Frontal cortex (tissue), 4 donors: ENCODE data around the gene POU5F1. TPM values are rescaled to one million over a fixed set of nuclear protein-coding genes. Genes with fewer than 3 reads are reported as not detected.
"Not testable (repeated sequence)": the region's sequence is repeated elsewhere in the genome, so short reads cannot be mapped to it uniquely, and the experiment has no call there.

Source experiments
- DNase-seq, 2 donors: peaks; one replicate each; pipeline ENCODE4 v3.0.0; 2012; ENCODE audit warnings: low spot score in 2 of 2
- FAIRE-seq: peaks from 2 replicates; lab custom pipeline; 2012; peaks lifted over from hg19 to GRCh38; lab: Jason Lieb, UNC
- total RNA-seq: library from RNA; depleted of rRNA; stranded (reverse); fragments of >200 nt; gene quantifications from one replicate; pipeline ENCODE4 v1.2.3, GENCODE V29; 2014
- donor health status: control.
- donor health status: control.
- donor health status: control.

The POU5F1 gene
- total RNA-seq = not detected

DNA sequence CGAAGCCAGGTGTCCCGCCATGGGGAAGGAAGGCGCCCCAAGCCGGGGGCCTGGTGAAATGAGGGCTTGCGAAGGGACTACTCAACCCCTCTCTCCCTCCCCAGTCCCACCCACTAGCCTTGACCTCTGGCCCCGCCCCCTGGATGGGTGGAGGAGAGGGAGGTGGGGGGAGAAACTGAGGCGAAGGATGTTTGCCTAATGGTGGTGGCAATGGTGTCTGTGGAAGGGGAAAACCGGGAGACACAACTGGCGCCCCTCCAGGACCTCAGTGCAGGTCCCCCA, at the start of gene POU5F1:
Gene POU5F1, minus strand, starts transcription at position 83 of the 282 bp plus-strand sequence. Its CDS starts 62 bp downstream, at position 21.
- DNase-seq = no peak

GRCh38 chr6:31216208-31216898, 45.9 kb upstream of the POU5F1 start:
- DNase-seq (no peak), FAIRE-seq (no peak)

More for the DNA sequence above, at the start of gene POU5F1:
- FAIRE-seq = no peak

GRCh38 chr6:31215216-31215615, 44.7 kb upstream of the POU5F1 start:
- not testable (repeated sequence) for DNase-seq, FAIRE-seq

GRCh38 chr6:31214516-31214915, 44.0 kb upstream of the POU5F1 start:
- FAIRE-seq = no peak
- DNase-seq = no peak

DNA sequence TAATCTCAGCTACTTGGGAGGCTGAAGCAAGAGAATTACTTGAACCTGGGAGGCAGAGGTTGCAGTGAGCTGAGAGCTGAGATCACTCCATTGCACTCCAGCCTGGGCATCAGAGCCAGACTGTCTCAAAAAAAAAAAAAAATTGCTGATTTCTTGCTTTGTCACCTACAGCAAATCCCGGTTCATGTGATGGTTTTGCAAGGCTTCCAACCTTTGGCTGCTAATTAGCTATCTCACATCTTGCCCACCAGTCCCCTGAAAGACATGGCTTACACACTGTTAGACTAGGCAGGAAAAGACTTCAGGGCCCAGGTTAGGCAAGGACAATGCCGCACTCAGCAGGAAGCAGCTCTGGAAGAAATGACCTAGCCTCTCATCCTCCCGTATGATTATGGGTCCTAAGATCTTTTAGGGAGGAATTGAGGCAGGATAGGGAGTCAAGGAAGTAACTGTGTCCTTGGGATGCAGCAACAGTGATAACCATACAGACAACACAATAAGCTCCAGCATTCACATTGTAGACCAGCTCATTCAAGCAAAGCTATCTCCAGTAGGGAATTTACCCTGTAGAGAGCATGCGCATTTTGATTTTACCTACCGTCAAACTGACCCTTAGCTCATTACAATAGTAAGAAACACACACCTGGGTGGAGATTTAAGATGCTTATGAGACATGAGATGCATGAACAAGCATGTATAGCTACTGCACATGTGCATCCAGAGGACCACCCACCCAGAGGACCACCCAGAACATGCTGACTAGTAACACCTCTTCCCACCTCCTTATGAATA, 40.5 kb upstream of the POU5F1 start:
- DNase-seq (no peak), FAIRE-seq (no peak)

DNA sequence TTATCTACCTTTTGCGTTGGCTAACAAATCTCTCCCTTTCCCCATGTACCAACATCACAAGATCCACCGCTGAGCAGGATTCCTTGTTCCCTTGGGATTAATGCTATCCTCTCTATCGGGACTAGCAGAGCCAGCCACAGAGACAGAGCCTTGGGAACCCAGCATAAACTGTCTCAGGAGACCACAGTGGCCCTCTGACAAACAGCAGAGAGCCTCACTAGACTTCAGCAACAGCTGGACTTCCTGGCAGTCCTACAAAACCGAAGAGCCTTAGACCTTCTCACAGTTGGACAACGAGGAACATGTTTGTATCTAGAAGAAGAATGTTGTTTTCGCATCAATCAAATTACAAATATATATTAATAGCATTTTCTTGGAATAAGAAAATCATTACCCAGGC, 39.6 kb upstream of the POU5F1 start:
- DNase-seq (no peak), FAIRE-seq (no peak)

GRCh38 chr6:31209137-31209536, 38.7 kb upstream of the POU5F1 start:
- FAIRE-seq = no peak
- no peak for DNase-seq

DNA sequence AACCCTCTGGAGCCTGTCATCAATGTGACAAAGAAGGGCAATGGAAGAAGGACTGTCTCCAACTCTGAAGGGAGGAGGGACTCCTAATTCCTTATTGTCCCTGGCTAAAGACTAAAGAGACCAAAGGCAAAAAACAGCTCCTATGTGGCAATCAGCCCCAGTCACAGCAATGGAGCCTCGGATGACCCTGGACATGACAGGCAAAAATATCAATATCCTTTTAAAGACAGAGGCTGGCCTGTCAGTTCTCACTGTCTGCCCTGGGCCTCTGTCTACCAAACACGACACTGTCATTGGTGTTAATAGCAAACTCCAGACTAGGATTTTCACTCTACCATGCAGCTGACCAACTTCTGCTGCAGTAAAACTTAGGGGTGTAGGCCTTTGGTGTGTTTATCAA, 38.0 kb upstream of the POU5F1 start:
- DNase-seq = no peak
- no peak for FAIRE-seq

DNA sequence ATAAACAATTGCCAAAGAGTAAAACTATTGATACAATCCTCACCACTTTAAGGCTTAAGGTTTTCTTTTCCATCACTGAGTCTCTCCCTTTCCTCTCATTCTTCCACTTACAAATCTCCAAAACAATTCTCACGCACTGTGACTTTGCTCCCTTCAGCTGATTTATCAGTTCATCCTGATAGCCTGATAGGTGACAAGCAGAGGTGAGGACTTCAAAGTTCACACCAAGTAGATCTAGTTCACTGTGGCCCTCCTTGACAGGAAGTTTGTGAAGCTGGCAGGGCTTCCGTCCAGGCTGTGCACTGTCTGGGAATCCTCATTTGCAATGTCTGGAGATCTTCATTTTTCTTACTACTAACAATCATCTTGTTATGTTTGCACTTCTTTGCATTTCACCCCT, 35.2 kb upstream of the POU5F1 start:
- DNase-seq = no peak
- FAIRE-seq = no peak

DNA sequence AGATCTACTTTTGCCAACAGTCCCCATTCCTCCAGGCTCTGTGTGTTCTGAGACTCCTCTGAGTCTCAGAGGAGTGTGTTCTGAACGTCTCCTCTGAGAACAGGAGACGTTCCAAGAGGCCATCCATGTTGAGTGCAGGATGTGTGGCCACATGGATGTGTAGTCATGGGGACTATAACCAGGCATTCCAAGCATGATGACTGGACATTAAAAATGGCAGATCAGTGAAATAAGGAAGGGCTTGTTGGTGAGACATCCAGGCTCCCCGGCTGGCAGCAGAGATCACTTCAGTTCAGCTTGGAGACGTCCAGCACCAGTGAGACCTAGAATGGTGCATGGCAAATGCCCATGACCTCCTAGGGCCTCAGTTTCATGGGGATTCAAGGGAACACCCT, 34.3 kb upstream of the POU5F1 start:
- DNase-seq (no peak), FAIRE-seq (no peak)

DNA sequence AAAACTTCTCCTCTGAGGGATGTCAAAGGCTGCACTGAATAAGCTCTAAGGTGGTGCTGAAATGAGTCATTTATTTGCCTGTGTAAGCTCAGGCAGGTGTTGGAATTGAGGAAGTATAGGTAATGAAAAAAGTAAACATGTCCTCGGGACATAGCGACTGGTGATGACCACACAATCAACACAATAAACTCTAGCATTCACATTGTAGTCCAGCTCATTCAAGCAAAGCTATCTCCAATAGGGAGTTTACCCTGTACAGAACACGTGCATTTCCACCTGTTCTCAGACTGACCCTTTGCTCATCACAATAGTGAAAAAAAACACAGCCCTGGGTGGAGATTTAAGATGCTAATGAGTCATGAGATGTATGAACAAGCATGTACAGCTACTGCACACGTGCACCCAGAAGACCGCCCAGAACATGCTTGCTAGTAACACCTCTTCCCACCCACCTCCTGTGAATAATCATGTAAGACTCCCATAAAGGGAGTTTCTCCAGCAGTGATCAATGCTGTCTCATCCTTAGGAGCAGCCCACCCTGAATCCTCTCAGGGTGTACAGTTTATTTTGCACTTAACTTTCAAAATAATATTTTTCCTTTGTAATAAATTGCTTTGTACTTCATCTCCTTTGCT, 33.0 kb upstream of the POU5F1 start:
- DNase-seq (no peak), FAIRE-seq (no peak)

GRCh38 chr6:31202259-31203166, 32.0 kb upstream of the POU5F1 start:
- no peak for FAIRE-seq

GRCh38 chr6:31199105-31199452, 28.6 kb upstream of the POU5F1 start:
- FAIRE-seq, DNase-seq: not testable (repeated sequence)

More at GRCh38 chr6:31202259-31203166, 32.0 kb upstream of the POU5F1 start:
- no peak for DNase-seq

- DNase-seq (peak in 1 of 2 donors; percentile 61), FAIRE-seq (no peak)
Measured at GRCh38 chr6:31197559-31198305, 27.2 kb upstream of the POU5F1 start.

GRCh38 chr6:31196251-31197022, 26.0 kb upstream of the POU5F1 start:
- FAIRE-seq = not testable (repeated sequence)

DNA sequence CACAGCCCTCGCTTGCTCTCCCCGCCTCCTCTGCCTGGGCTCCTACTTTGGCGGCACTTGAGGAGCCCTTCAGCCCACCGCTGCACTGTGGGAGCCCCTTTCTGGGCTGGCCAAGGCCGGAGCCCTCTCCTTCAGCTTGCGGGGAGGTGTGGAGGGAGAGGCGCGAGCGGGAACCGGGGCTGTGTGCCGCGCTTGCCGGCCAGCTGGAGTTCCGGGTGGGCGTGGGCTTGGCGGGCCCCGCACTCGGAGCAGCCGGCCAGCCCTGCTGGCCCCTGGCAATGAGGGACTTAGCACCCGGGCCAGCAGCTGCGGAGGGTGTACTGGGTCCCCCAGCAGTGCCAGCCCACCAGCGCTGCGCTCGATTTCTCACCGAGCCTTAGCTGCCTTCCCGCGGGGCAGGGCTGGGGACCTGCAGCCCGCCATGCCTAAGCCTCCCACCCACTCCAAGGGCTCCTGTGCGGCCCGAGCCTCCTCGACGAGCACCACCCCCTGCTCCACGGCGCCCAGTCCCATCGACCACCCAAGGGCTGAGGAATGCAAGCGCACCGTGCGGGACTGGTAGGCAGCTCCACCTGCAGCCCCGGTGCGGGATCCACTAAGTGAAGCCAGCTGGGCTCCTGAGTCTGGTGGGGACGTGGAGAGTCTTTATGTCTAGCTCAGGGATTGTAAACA, 25.0 kb upstream of the POU5F1 start:
- FAIRE-seq, DNase-seq: not testable (repeated sequence)

More at GRCh38 chr6:31196251-31197022, 26.0 kb upstream of the POU5F1 start:
- DNase-seq = not testable (repeated sequence)

DNA sequence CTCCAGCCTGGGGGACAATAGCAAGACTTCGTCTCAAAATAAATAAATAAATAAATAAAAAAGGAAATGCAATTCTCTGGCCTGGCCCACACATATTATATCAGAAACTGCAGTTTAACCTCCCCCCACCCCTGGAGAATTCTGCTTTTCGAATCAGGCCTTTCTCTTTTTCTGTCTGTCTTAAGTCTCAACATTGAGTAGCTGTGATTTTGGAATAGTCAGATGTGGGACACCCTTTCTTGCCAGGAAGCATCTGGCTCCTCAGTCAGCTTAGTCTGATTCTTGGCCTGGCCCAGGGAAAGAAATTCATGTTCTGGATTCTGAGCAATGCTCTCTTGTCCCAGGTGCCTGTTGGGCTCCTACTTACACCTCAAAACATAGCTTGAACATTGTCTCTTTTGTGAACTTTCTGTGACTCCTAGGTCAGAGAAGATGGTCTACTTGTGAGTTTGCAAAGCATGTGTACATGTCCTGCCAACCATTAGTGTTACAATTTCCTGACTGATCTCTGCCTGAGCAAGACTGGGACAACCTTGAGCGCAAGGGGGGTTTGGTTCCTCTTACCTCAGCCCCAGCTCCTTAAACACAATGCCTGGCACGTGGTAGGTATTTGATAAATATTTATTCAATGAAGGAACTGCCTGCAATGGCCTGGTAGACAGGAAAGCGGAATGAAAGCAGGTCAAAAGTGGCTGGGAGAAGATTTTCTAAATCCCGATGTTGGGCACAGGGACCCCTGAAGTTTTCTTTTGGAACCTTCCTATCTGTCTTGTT, 23.8 kb upstream of the POU5F1 start:
- FAIRE-seq (no peak), DNase-seq (no peak)
